ES-I3 (cell line): Measurements from ENCODE around the gene FRMD1.

Source experiments
- H3K36me3 ChIP-seq: 2 replicates; pipeline ENCODE4 v1.6.1; 2013; ENCODE audit warnings: mild to moderate bottlenecking, low read length, control low read depth, moderate library complexity; ENCODE audit not compliant: insufficient read depth
- H3K4me1 ChIP-seq: 2 replicates; pipeline ENCODE4 v1.6.1; 2013; ENCODE audit warnings: mild to moderate bottlenecking, control low read depth, low read length; ENCODE audit not compliant: insufficient read depth
- H3K9ac ChIP-seq: 2 replicates; pipeline ENCODE4 v1.6.1; 2013; ENCODE audit warnings: low read depth, mild to moderate bottlenecking, low read length, moderate library complexity
- H3K9me3 ChIP-seq: 2 replicates; pipeline ENCODE4 v1.6.1; 2013; ENCODE audit warnings: mild to moderate bottlenecking, low read length, moderate library complexity; ENCODE audit not compliant: control insufficient read depth, insufficient read depth

The FRMD1 gene

DNA sequence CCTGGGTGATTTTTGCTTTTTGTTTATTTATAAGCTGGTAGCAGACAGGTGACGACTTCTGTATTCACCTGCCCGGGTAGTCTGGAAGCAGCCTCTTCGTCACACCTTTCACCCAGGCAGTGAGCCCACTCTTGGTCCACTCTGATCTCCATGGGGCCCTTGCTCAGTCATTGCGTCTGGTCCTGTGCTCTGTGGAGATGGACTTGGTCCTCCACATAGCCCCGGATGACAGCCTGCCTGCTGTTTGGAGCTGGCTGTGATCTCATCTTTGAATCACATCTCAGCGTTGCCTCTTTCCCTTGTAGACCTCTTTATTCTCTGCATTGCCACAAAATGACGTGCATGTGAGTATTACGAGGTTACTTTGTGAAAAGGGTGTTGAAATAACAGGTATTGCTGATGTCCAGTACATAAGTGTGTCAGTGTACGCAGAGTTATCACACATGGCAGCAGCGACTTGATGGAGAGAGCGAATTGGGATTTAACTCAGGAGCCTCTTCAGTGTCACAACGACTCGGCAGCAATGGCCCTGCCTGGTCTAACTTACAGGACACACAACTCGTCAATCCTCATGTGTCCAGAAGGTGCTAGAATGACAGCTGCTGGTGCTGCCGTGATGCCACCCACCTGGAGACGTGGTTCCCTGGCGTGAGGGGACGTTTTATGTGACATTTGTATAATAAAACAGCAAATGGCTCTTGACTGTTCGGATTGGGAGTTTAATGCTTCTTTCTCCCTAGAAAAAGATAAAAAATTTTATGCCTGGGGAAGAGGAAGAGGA is 24.2 kb upstream of the FRMD1 start:
- Histone ChIP-seq H3K9ac (no peak overlapping the region), H3K9me3 (no peaks in the 10 kb centered on the region), H3K4me1 (peaks cover 8% of the 10 kb centered on the region; the same call in 1 of the 2 replicates), H3K36me3 (no peaks in the 10 kb centered on the region)

GRCh38 chr6:168102315-168102985 is 23.4 kb upstream of the FRMD1 start:
- Histone ChIP-seq H3K36me3 (no peaks in the 10 kb centered on the region), H3K9ac (no peak overlapping the region), H3K4me1 (peaks cover 8% of the 10 kb centered on the region; the same call in 1 of the 2 replicates), H3K9me3 (no peaks in the 10 kb centered on the region)

- H3K4me1 ChIP-seq, result peaks cover 8% of the 10 kb centered on the region; the same call in 1 of the 2 replicates
- no peaks in the 10 kb centered on the region for H3K36me3 ChIP-seq
Measured at GRCh38 chr6:168101590-168102314, 22.7 kb upstream of the FRMD1 start.

DNA sequence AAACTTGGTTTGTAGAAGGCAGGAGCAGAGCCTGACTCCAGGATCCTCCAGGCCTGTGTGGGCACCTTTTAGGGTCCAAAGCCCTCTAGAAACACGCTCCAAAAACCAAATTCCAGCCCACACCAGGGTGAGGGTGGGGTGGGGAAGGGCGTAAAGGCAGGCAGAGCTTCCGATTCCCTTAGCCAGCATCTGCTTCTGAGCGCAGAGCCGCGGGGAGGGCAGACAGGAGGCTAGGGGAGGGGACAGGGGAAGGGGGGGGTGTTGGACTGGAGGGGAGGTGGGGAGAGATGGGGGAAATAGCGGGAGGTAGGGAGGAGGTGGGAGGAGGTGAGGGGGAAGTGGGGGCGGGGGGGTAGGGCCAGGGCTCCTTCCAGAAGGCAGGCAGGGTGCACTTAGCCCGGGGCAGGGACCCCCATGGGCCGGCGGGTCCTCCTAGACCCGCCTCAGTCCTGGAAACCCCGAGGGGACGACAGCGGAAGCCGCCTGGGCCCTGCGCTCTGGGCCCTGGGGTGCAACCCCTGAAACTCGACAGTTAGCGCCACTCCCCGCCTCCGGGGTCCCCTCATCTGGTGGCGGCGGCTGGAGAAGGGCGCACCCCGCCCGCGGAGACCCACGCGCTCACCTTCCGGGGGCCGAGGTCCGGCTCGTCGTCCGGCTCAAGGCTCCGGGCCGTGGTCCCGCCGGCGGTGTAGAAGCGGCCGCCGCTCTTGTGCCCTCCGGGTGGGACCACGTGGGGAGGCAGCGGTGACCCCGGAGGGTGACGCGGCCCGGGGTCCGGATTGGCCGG is 22.0 kb upstream of the FRMD1 start:
- Histone ChIP-seq H3K36me3 (no peaks in the 10 kb centered on the region), H3K9me3 (no peaks in the 10 kb centered on the region), H3K4me1 (peaks cover 8% of the 10 kb centered on the region; the same call in 1 of the 2 replicates), H3K9ac (no peak overlapping the region)

More at GRCh38 chr6:168101590-168102314, 22.7 kb upstream of the FRMD1 start:
- H3K9ac ChIP-seq, result no peak overlapping the region
- no peaks in the 10 kb centered on the region for H3K9me3 ChIP-seq

GRCh38 chr6:168100011-168100802 is 21.2 kb upstream of the FRMD1 start:
- Histone ChIP-seq H3K9ac (no peak overlapping the region), H3K36me3 (no peaks in the 10 kb centered on the region), H3K9me3 (no peaks in the 10 kb centered on the region), H3K4me1 (peaks cover 8% of the 10 kb centered on the region; the same call in 1 of the 2 replicates)

DNA sequence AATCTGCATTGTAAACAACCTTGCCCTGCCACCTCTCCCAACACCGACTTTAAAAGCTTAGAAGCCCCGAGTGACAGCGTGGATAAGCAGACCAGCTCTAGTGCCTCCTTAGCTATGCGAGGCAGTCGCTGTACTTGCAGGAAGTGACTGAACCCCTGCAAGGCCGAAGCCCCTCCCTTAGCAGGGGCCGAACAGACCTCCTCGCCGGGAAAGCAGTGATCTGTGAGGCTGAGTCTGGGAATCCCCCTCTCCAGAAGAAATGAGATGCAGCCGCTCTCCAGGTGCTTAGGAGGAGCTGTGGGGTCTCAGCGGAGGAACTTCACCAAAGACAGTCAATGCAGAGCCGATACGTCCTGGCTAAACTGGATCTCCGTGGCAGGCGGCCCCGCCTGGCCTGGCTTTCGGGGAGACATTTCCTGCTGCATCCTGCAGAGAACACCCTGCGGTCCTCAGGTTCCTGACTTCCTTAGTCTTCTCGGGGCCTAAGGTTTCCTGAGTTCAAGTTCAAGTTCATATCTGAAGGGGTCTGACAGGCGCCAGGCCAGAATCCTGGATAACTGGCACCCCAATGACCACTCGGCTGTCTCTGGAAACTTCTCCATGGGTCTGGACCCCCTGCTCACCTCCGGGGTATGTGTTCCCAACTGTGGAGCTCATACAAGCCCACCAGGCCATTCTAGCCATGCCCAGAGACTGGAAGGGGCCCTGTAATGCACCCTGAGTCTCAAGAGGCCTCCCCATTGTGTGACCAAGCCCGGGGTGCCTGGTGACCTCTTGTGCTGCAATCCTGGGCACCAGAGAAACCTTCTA is 20.4 kb upstream of the FRMD1 start:
- H3K9ac ChIP-seq, result no peak overlapping the region
- H3K4me1 ChIP-seq, result peaks cover 8% of the 10 kb centered on the region; the same call in 1 of the 2 replicates
- H3K36me3 ChIP-seq, result no peaks in the 10 kb centered on the region
- H3K9me3 ChIP-seq, result no peaks in the 10 kb centered on the region

- no peaks in the 10 kb centered on the region for H3K36me3 ChIP-seq
- H3K9ac ChIP-seq, result no peak overlapping the region
- H3K4me1 ChIP-seq, result peaks cover 8% of the 10 kb centered on the region; the same call in 1 of the 2 replicates
- no peaks in the 10 kb centered on the region for H3K9me3 ChIP-seq
Measured at GRCh38 chr6:168098431-168098861, 19.4 kb upstream of the FRMD1 start.

- Histone ChIP-seq H3K9me3 (no peaks in the 10 kb centered on the region), H3K4me1 (peaks cover 8% of the 10 kb centered on the region; the same call in 1 of the 2 replicates), H3K36me3 (no peaks in the 10 kb centered on the region), H3K9ac (no peak overlapping the region)
Measured at GRCh38 chr6:168097621-168098430, 18.8 kb upstream of the FRMD1 start.

GRCh38 chr6:168097221-168097620 is 18.2 kb upstream of the FRMD1 start:
- Histone ChIP-seq H3K9me3 (no peaks in the 10 kb centered on the region), H3K4me1 (peaks cover 8% of the 10 kb centered on the region; the same call in 1 of the 2 replicates), H3K36me3 (no peaks in the 10 kb centered on the region), H3K9ac (no peak overlapping the region)

- no peaks in the 10 kb centered on the region for H3K9me3 ChIP-seq
- H3K36me3 ChIP-seq, result no peaks in the 10 kb centered on the region
- H3K4me1 ChIP-seq, result peaks cover 8% of the 10 kb centered on the region; the same call in 1 of the 2 replicates
- H3K9ac ChIP-seq, result no peak overlapping the region
Measured at GRCh38 chr6:168096271-168096764, 17.3 kb upstream of the FRMD1 start.

GRCh38 chr6:168095716-168096250 is 16.8 kb upstream of the FRMD1 start:
- H3K9ac ChIP-seq, result no peak overlapping the region
- H3K4me1 ChIP-seq, result peaks cover 8% of the 10 kb centered on the region; the same call in 1 of the 2 replicates
- no peaks in the 10 kb centered on the region for H3K9me3 ChIP-seq
- H3K36me3 ChIP-seq, result no peaks in the 10 kb centered on the region
